Epithelial cell of proximal tubule (primary cell): ENCODE results near the gene PPIP5K1. TPM values are rescaled to one million over a fixed set of nuclear protein-coding genes. Genes with fewer than 3 reads are reported as not detected.
A peak's percentile ranks its signal among the peaks of the same experiment; 100 is the strongest.

Experiments used
- DNase-seq: peaks from one replicate; pipeline ENCODE4 v3.0.0-alpha.2; 2011; ENCODE audit warnings: low read depth
- H3K4me3 ChIP-seq: 2 replicates; pipeline ENCODE4 v1.5.1; 2011; ENCODE audit warnings: low read depth, mild to moderate bottlenecking, low read length
- CTCF ChIP-seq: conservative IDR thresholded peaks from 2 replicates; pipeline ENCODE4 v1.5.1; 2012; ENCODE audit warnings: low read depth, mild to moderate bottlenecking, low read length
- total RNA-seq: library from RNA; depleted of rRNA; stranded (reverse); fragments of >200 nt; gene quantifications from 2 replicates; pipeline ENCODE4 v1.2.3, GENCODE V29; 2015

PPIP5K1 gene
- total RNA-seq, 1 donor from 2014 or later, result 6.7 TPM

GRCh38 chr15:43516801-43517353 is 73.1 kb downstream of the PPIP5K1 start:
- no peak overlapping the region for H3K4me3 ChIP-seq
- DNase-seq, result no peak
- TF ChIP-seq CTCF, result no peak

- H3K4me3 ChIP-seq, result no peak overlapping the region
- DNase-seq, result no peak
- no peak for TF ChIP-seq CTCF
Observed at GRCh38 chr15:43516185-43516584, 73.8 kb downstream of the PPIP5K1 start.

- TF ChIP-seq CTCF, result no peak
- no peak overlapping the region for H3K4me3 ChIP-seq
- no peak for DNase-seq
Observed at GRCh38 chr15:43515741-43516140, 74.3 kb downstream of the PPIP5K1 start.

- TF ChIP-seq CTCF, result peak; percentile 75
- DNase-seq, result no peak
- H3K4me3 ChIP-seq, result no peak overlapping the region
Observed at GRCh38 chr15:43514241-43515057, 75.6 kb downstream of the PPIP5K1 start.

GRCh38 chr15:43513550-43513949 is 76.5 kb downstream of the PPIP5K1 start:
- TF ChIP-seq CTCF, result no peak
- H3K4me3 ChIP-seq, result no peak overlapping the region
- no peak for DNase-seq

- peak overlapping the region; percentile 74 for H3K4me3 ChIP-seq
- peak; percentile 51 for TF ChIP-seq CTCF
- DNase-seq, result no peak
Observed at GRCh38 chr15:43511012-43511885, 78.8 kb downstream of the PPIP5K1 start.
